ENCODE measurements around the gene HM13. TPM values are rescaled to one million over a fixed set of nuclear protein-coding genes. Genes with fewer than 3 reads are reported as not detected.
A peak's percentile ranks its signal among the peaks of the same experiment; 100 is the strongest.

Gene HM13
- total and polyA plus RNA-seq, 2 of the 13 experiments (the other 11 are each of a cell fraction or from before 2014, with no cell fraction given) = 118 to 243 TPM

- peak; percentile 73; the same call in 1 of the 2 replicates for TF ChIP-seq EEA1 (CRISPR knock-in tag; IDR thresholded peaks at IDR 0.05; ENCODE audit: borderline replicate concordance)
- TF ChIP-seq, protein P1, sequence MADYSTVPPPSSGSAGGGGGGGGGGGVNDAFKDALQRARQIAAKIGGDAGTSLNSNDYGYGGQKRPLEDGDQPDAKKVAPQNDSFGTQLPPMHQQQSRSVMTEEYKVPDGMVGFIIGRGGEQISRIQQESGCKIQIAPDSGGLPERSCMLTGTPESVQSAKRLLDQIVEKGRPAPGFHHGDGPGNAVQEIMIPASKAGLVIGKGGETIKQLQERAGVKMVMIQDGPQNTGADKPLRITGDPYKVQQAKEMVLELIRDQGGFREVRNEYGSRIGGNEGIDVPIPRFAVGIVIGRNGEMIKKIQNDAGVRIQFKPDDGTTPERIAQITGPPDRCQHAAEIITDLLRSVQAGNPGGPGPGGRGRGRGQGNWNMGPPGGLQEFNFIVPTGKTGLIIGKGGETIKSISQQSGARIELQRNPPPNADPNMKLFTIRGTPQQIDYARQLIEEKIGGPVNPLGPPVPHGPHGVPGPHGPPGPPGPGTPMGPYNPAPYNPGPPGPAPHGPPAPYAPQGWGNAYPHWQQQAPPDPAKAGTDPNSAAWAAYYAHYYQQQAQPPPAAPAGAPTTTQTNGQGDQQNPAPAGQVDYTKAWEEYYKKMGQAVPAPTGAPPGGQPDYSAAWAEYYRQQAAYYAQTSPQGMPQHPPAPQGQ (CRISPR knock-in tag; IDR thresholded peaks at IDR 0.05; ENCODE audit: borderline replicate concordance) = peak; percentile 64; the same call in 1 of the 2 replicates
- TF ChIP-seq ZNF280D (CRISPR knock-in tag; IDR thresholded peaks at IDR 0.05) = no peak
- peak; percentile 56; the same call in 1 of the 2 replicates for TF ChIP-seq ZSCAN29 (CRISPR knock-in tag; conservative IDR thresholded peaks at IDR 0.05)
- peak; percentile 91 for TF ChIP-seq AKAP8 (CRISPR knock-in tag; IDR thresholded peaks at IDR 0.05)
- TF ChIP-seq ZNF18 (CRISPR knock-in tag; IDR thresholded peaks at IDR 0.05; ENCODE audit: insufficient replicate concordance) = no peak
- TF ChIP-seq ZNF367 (CRISPR knock-in tag; IDR thresholded peaks at IDR 0.05; ENCODE audit: borderline replicate concordance) = peak; percentile 61; the same call in 1 of the 2 replicates
- peak; percentile 57 for TF ChIP-seq ZBTB38 (CRISPR knock-in tag; IDR thresholded peaks at IDR 0.05)
- peak; percentile 69 for TF ChIP-seq FOSL2 (CRISPR knock-in tag; IDR thresholded peaks at IDR 0.05)
- TF ChIP-seq MTA3 (CRISPR knock-in tag; IDR thresholded peaks at IDR 0.05) = no peak
- TF ChIP-seq ZNF44 (CRISPR knock-in tag; IDR thresholded peaks at IDR 0.05) = peak; percentile 51; the same call in 1 of the 2 replicates
- TF ChIP-seq MAFK (conservative IDR thresholded peaks at IDR 0.05 in 1 of 2, IDR thresholded peaks at IDR 0.05 in 1 of 2; ENCODE audit: low read length in 2 of 2) = peak in 1 of 2 experiments; percentile 35; a peak in 1 of 4 replicates
- TF ChIP-seq ZNF7 (CRISPR knock-in tag; IDR thresholded peaks at IDR 0.05) = no peak; the same call in none of the 2 replicates
- TF ChIP-seq, protein P2, sequence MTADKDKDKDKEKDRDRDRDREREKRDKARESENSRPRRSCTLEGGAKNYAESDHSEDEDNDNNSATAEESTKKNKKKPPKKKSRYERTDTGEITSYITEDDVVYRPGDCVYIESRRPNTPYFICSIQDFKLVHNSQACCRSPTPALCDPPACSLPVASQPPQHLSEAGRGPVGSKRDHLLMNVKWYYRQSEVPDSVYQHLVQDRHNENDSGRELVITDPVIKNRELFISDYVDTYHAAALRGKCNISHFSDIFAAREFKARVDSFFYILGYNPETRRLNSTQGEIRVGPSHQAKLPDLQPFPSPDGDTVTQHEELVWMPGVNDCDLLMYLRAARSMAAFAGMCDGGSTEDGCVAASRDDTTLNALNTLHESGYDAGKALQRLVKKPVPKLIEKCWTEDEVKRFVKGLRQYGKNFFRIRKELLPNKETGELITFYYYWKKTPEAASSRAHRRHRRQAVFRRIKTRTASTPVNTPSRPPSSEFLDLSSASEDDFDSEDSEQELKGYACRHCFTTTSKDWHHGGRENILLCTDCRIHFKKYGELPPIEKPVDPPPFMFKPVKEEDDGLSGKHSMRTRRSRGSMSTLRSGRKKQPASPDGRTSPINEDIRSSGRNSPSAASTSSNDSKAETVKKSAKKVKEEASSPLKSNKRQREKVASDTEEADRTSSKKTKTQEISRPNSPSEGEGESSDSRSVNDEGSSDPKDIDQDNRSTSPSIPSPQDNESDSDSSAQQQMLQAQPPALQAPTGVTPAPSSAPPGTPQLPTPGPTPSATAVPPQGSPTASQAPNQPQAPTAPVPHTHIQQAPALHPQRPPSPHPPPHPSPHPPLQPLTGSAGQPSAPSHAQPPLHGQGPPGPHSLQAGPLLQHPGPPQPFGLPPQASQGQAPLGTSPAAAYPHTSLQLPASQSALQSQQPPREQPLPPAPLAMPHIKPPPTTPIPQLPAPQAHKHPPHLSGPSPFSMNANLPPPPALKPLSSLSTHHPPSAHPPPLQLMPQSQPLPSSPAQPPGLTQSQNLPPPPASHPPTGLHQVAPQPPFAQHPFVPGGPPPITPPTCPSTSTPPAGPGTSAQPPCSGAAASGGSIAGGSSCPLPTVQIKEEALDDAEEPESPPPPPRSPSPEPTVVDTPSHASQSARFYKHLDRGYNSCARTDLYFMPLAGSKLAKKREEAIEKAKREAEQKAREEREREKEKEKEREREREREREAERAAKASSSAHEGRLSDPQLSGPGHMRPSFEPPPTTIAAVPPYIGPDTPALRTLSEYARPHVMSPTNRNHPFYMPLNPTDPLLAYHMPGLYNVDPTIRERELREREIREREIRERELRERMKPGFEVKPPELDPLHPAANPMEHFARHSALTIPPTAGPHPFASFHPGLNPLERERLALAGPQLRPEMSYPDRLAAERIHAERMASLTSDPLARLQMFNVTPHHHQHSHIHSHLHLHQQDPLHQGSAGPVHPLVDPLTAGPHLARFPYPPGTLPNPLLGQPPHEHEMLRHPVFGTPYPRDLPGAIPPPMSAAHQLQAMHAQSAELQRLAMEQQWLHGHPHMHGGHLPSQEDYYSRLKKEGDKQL (CRISPR knock-in tag; IDR thresholded peaks at IDR 0.05; ENCODE audit: low read depth) = 0 out of 2 replicates have a peak, but pooled peaks have one; percentile 37
- no peak for TF ChIP-seq SCMH1 (CRISPR knock-in tag; IDR thresholded peaks at IDR 0.05; ENCODE audit: borderline replicate concordance)
- no peak for TF ChIP-seq NR3C1 (CRISPR knock-in tag; IDR thresholded peaks at IDR 0.05)
Measured at GRCh38 chr20:31606804-31607639, 92.8 kb downstream of the HM13 start (continued).

Data from HepG2 (cell line).